Regular cardiac myocyte (primary cell): ENCODE measurements around the gene ALKBH5. TPM values are rescaled to one million over a fixed set of nuclear protein-coding genes. Genes with fewer than 3 reads are reported as not detected.

ENCODE experiments used
- total RNA-seq: library from RNA; depleted of rRNA; stranded (reverse); fragments of >200 nt; gene quantifications from 2 replicates; pipeline ENCODE4 v1.2.3, GENCODE V29; 2014

Gene ALKBH5
- 168 and 201 TPM in 2 replicates for total RNA-seq

DNA sequence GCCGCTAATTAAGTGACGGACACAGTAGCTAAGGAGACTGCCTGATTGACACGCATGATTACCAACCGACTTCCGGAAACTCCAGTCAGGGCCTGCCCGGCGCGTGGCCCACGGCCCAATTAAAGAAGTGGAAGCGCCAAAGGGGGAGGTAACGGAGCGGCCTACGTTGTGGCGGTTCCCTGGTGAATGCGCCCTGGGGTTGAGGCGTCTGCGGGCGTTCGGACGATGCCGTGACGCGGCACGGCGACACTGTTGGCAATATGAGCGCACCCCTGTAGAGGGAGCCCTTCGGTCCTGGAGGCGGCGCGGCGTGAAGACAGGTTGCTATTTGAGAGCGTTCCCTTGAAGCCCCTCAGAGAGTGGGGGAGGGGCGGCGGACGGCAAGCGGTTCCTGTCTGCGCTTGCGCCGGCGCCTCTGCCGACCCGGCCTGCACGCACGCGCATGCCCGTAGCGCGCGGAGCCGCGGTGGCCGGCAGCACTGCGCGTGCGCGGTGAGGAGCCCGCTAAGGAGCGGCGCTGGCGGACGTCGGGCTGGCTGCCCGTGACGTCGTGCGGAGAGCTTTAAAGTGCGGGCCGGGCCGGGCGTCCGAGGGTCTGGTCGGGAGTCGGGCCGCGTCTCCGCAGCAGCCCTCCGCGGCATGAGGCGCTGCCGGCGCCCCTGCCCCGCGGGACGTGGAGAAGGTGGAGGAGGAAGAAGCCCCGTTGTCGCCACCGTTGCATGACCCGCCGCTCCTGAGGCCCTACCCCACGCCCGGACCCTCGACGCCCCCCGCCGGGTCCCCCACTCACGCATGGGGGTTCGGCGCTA lies at the start of gene ALKBH5:
Gene ALKBH5 (plus strand): TSS at position 495 of the 809 bp plus-strand sequence. CDS start 416 bp downstream, outside the sequence.

GRCh38 chr17:18225121-18225641 lies 41.6 kb downstream of the ALKBH5 start, which contains the start of gene LLGL1:
LLGL1 (plus strand) TSS chr17:18225635; CDS start chr17:18225683, 48 bp downstream.

DNA sequence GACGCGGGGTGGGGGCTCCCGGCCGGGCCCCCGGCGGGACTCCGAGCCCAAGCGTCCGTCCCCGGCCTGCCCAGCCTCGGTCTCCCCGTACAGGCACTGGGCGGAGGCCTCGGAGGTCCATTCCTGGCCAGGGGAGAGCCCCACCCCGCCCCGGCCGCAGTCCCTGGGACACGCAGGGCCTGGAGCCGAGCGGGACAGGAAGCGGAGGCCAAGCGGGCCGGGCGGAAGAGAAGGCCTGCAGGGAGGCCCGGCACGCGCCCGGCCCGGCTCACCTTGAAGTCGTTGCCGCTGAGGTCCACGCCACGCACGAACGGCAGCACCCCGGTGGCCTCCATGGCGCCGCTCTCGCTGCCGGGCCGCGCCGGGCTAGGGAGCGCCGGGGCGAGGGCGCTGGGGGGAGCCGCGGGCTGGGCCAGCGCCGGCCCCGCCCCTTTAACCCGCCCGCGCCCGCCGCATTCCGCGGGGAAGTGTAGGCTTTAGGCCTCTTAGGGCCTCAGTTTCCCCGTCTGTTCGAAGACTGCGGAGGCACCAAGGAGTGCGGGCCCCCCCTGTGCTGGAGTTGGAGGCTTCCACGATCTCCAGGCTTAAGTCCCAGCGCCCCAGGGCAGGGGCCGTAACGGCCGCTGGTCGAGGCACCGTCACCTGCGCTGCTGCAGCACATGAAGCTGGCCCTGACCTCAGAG lies 74.9 kb downstream of the ALKBH5 start, which contains the start of gene FLII:
Gene FLII (minus strand): TSS at position 383 of the 683 bp plus-strand sequence. CDS start 48 bp downstream, at position 335.

Other genes with a start within 250 kb of the ALKBH5 start
- gene TOM1L2, start 211.4 kb upstream of the ALKBH5 start, total RNA-seq: 21.7 and 28.4 TPM in 2 replicates
- under 0.01 and 0.38 TPM in 2 replicates for gene DRC3, start 211.0 kb upstream of the ALKBH5 start, total RNA-seq
- 15.5 and 19.4 TPM in 2 replicates for gene ATPAF2, start 144.7 kb upstream of the ALKBH5 start, total RNA-seq
- 5.4 and 9.0 TPM in 2 replicates for gene GID4, start 144.4 kb upstream of the ALKBH5 start, total RNA-seq
- gene DRG2, start 95.9 kb upstream of the ALKBH5 start, total RNA-seq: 29.3 and 43.5 TPM in 2 replicates
- under 0.01 and 0.56 TPM in 2 replicates for gene MYO15A, start 75.1 kb upstream of the ALKBH5 start, total RNA-seq
- gene LLGL1, start 41.8 kb downstream of the ALKBH5 start, total RNA-seq: 33.3 and 36.2 TPM in 2 replicates
- 209 and 366 TPM in 2 replicates for gene FLII, start 74.9 kb downstream of the ALKBH5 start, total RNA-seq
- gene MIEF2, start 76.8 kb downstream of the ALKBH5 start, total RNA-seq: 11.3 and 12.7 TPM in 2 replicates
- 17.2 and 36.8 TPM in 2 replicates for gene TOP3A, start 131.2 kb downstream of the ALKBH5 start, total RNA-seq
- 14.2 and 14.9 TPM in 2 replicates for gene SMCR8, start 131.5 kb downstream of the ALKBH5 start, total RNA-seq
- gene SHMT1, start 179.7 kb downstream of the ALKBH5 start, total RNA-seq: 3.4 and 19.7 TPM in 2 replicates
- gene EVPLL, start 193.9 kb downstream of the ALKBH5 start, total RNA-seq: not detected in 2 replicates